HepG2 (cell line): ENCODE data around the gene S100P. TPM values are rescaled to one million over a fixed set of nuclear protein-coding genes. Genes with fewer than 3 reads are reported as not detected.

Experiments
- ATF7-NPFF ChIP-seq: sonication (generic); formaldehyde crosslinking; IDR thresholded peaks from 2 replicates; pipeline ENCODE4 v1.8.1; 2023; ENCODE audit warnings: mild to moderate bottlenecking, low read depth, missing genetic modification reagents, moderate library complexity
- CAMTA2 ChIP-seq: sonication (generic); formaldehyde crosslinking; IDR thresholded peaks from 2 replicates; pipeline ENCODE4 v1.4.0; 2020; ENCODE audit warnings: mild to moderate bottlenecking, missing genetic modification reagents, borderline replicate concordance
- KDM5A ChIP-seq: fragments of 200-600 bp; sonication (generic); IDR thresholded peaks from 2 replicates; pipeline ENCODE4 v1.7.0; 2018; ENCODE audit warnings: antibody characterized with exemption, mild to moderate bottlenecking, low read length, borderline replicate concordance
- KLF11 ChIP-seq: IDR thresholded peaks from 2 replicates; pipeline ENCODE4 v1.6.1; 2016; ENCODE audit warnings: missing compliant biosample characterization
- RFX3 ChIP-seq: IDR thresholded peaks from 2 replicates; pipeline ENCODE4 v1.6.1; 2016; ENCODE audit warnings: missing biosample characterization, missing genetic modification reagents
- TCF7 ChIP-seq: sonication (generic); IDR thresholded peaks from 2 replicates; pipeline ENCODE4 v1.6.1; 2016; ENCODE audit warnings: antibody characterized with exemption, low read depth
- ZBTB40 ChIP-seq, 2 experiments: fragments of 450-650 bp in 1 of 2; sonication (generic) in 1 of 2; formaldehyde crosslinking in 1 of 2; IDR thresholded peaks; 2 replicates each; pipeline versions ENCODE4 v1.6.1 to v1.8.0; 2016 to 2022; ENCODE audit warnings: antibody characterized with exemption in 1 of 2, mild to moderate bottlenecking in 1 of 2, missing genetic modification reagents in 1 of 2
- ZC3H13 ChIP-seq: sonication (generic); formaldehyde crosslinking; IDR thresholded peaks from 2 replicates; pipeline ENCODE4 v1.8.1; 2023; ENCODE audit warnings: mild to moderate bottlenecking, missing genetic modification reagents, moderate library complexity
- polyA plus RNA-seq, 8 experiments: library from polyadenylated mRNA; depleted of rRNA in 3 of 8; stranded (reverse) in 7 of 8; unstranded in 1 of 8; fragments of >200 nt; fragmentation: Illumina TruSeq in 4 of 8; extraction: Trizol in 4 of 8; gene quantifications; 2 replicates each; pipeline versions ENCODE4 v1.2.1 to v1.2.3, GENCODE V29; 2011 to 2016; ENCODE audit warnings: low read depth in 4 of 8, missing spikeins in 1 of 8, mixed read lengths in 1 of 8; ENCODE audit not compliant: insufficient read depth in 1 of 8
- total RNA-seq, 5 experiments: library from RNA; depleted of rRNA; stranded (reverse); fragments of >200 nt; fragmentation: Illumina TruSeq; extraction: Trizol; gene quantifications; 2 replicates each; pipeline ENCODE4 v1.2.3, GENCODE V29; 2016; ENCODE audit warnings: low read depth in 1 of 5
- TF ChIP-seq, protein P1 (sequence below): sonication (generic); formaldehyde crosslinking; IDR thresholded peaks from 2 replicates; pipeline ENCODE4 v1.4.0; 2020; ENCODE audit warnings: missing genetic modification reagents
- TF ChIP-seq, protein P2 (sequence below): sonication (generic); formaldehyde crosslinking; IDR thresholded peaks from 2 replicates; pipeline ENCODE4 v1.4.0; 2020; ENCODE audit warnings: mild to moderate bottlenecking, missing genetic modification reagents

Gene S100P
- total and polyA plus RNA-seq, 2 of the 13 experiments (the other 11 are each of a cell fraction or from before 2014, with no cell fraction given), result 278 to 1,649 TPM

DNA sequence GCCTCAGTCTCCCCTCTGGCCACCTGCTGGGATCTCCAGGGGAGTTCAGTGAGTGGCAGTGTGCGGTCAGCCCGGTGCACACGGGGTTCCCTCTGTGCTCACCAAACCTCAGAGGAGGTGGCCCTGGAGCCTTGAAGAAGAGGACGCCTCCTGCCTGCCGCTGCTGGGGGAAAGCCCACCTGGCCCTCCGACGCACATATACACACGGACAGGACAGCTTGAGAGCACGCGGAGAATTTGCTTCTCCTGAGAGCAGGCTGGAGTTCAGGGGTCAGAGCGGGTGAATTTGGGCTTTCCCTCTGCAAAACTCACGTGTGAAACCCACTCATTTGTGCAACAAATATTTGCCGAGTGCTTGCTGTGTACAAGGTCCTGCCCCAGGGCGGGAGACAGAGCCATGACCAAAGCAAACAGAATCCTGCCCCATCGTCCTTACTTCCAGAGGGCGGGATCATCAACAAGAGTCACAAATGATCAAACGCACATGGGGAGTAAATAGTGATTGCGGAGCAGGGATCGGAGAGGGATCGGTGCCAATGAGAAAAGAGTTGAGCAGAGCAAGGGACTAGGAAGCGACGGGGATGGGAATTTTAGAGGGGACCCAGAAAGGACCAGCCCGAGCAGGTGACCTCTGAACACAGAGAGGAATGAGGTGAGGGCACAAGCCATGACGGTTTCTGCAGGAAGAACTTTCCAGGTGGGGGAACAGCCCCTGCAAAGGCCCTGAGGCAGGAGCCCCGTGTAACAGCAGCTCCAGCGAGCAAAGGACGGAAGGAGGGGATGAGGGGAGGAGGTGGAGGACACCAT lies 39.9 kb downstream of the S100P start (continued):
- TF ChIP-seq ZBTB40 (IDR thresholded peaks at IDR 0.05) (no peak), ZBTB40 (CRISPR knock-in tag; IDR thresholded peaks at IDR 0.05) (peak; percentile 31; the same call in 1 of the 2 replicates), TCF7 (peak; percentile 86), RFX3 (CRISPR knock-in tag) (no peak), ATF7-NPFF (CRISPR knock-in tag) (0 out of 2 replicates have a peak, but pooled peaks have one; percentile 70), KDM5A (no peak), ZC3H13 (CRISPR knock-in tag) (peak; percentile 76; the same call in 1 of the 2 replicates), CAMTA2 (CRISPR knock-in tag) (no peak), KLF11 (CRISPR knock-in tag) (no peak; the same call in 1 of the 2 replicates)
- TF ChIP-seq, protein P1, sequence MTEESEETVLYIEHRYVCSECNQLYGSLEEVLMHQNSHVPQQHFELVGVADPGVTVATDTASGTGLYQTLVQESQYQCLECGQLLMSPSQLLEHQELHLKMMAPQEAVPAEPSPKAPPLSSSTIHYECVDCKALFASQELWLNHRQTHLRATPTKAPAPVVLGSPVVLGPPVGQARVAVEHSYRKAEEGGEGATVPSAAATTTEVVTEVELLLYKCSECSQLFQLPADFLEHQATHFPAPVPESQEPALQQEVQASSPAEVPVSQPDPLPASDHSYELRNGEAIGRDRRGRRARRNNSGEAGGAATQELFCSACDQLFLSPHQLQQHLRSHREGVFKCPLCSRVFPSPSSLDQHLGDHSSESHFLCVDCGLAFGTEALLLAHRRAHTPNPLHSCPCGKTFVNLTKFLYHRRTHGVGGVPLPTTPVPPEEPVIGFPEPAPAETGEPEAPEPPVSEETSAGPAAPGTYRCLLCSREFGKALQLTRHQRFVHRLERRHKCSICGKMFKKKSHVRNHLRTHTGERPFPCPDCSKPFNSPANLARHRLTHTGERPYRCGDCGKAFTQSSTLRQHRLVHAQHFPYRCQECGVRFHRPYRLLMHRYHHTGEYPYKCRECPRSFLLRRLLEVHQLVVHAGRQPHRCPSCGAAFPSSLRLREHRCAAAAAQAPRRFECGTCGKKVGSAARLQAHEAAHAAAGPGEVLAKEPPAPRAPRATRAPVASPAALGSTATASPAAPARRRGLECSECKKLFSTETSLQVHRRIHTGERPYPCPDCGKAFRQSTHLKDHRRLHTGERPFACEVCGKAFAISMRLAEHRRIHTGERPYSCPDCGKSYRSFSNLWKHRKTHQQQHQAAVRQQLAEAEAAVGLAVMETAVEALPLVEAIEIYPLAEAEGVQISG (CRISPR knock-in tag), result peak; percentile 62
- TF ChIP-seq, protein P2, sequence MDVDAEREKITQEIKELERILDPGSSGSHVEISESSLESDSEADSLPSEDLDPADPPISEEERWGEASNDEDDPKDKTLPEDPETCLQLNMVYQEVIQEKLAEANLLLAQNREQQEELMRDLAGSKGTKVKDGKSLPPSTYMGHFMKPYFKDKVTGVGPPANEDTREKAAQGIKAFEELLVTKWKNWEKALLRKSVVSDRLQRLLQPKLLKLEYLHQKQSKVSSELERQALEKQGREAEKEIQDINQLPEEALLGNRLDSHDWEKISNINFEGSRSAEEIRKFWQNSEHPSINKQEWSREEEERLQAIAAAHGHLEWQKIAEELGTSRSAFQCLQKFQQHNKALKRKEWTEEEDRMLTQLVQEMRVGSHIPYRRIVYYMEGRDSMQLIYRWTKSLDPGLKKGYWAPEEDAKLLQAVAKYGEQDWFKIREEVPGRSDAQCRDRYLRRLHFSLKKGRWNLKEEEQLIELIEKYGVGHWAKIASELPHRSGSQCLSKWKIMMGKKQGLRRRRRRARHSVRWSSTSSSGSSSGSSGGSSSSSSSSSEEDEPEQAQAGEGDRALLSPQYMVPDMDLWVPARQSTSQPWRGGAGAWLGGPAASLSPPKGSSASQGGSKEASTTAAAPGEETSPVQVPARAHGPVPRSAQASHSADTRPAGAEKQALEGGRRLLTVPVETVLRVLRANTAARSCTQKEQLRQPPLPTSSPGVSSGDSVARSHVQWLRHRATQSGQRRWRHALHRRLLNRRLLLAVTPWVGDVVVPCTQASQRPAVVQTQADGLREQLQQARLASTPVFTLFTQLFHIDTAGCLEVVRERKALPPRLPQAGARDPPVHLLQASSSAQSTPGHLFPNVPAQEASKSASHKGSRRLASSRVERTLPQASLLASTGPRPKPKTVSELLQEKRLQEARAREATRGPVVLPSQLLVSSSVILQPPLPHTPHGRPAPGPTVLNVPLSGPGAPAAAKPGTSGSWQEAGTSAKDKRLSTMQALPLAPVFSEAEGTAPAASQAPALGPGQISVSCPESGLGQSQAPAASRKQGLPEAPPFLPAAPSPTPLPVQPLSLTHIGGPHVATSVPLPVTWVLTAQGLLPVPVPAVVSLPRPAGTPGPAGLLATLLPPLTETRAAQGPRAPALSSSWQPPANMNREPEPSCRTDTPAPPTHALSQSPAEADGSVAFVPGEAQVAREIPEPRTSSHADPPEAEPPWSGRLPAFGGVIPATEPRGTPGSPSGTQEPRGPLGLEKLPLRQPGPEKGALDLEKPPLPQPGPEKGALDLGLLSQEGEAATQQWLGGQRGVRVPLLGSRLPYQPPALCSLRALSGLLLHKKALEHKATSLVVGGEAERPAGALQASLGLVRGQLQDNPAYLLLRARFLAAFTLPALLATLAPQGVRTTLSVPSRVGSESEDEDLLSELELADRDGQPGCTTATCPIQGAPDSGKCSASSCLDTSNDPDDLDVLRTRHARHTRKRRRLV (CRISPR knock-in tag), result peak; percentile 76; the same call in 1 of the 2 replicates
